Measurements from ENCODE around the gene NAV3.

Gene NAV3

GRCh38 chr12:77995436-77996167 lies 164.9 kb downstream of the NAV3 start:
- DNase-seq, result peak in 1 of 2 experiments; percentile 55

GRCh38 chr12:77996670-77997069 lies 166.0 kb downstream of the NAV3 start:
- peak in 1 of 2 experiments; percentile 12 for DNase-seq

GRCh38 chr12:77998236-77998786 lies 167.6 kb downstream of the NAV3 start:
- no peak for DNase-seq

GRCh38 chr12:77999074-77999715 lies 168.5 kb downstream of the NAV3 start:
- no peak for DNase-seq

- no peak for DNase-seq
These were observed 172.2 kb downstream of the NAV3 start for GRCh38 chr12:78002878-78003277.

GRCh38 chr12:78004249-78005093 lies 173.8 kb downstream of the NAV3 start:
- no peak for DNase-seq

- DNase-seq, result no peak
These were observed 174.4 kb downstream of the NAV3 start for GRCh38 chr12:78005094-78005492.

GRCh38 chr12:78007173-78007572 lies 176.5 kb downstream of the NAV3 start:
- no peak for DNase-seq

- DNase-seq, result no peak
These were observed 178.3 kb downstream of the NAV3 start for GRCh38 chr12:78009031-78009430.

- DNase-seq, result no peak
These were observed 187.6 kb downstream of the NAV3 start for GRCh38 chr12:78018171-78018910.

GRCh38 chr12:78018939-78019338 lies 188.2 kb downstream of the NAV3 start:
- DNase-seq, result no peak

- no peak for DNase-seq
These were observed 197.7 kb downstream of the NAV3 start for GRCh38 chr12:78028426-78028825.

GRCh38 chr12:78034025-78034424 lies 203.3 kb downstream of the NAV3 start:
- no peak for DNase-seq

- no peak for DNase-seq
These were observed 205.4 kb downstream of the NAV3 start for GRCh38 chr12:78035901-78036606.

GRCh38 chr12:78036874-78037273 lies 206.2 kb downstream of the NAV3 start:
- no peak for DNase-seq

- DNase-seq, result no peak
These were observed 207.0 kb downstream of the NAV3 start for GRCh38 chr12:78037707-78038106.

GRCh38 chr12:78038541-78038940 lies 207.8 kb downstream of the NAV3 start:
- no peak for DNase-seq

- DNase-seq, result no peak
These were observed 208.3 kb downstream of the NAV3 start for GRCh38 chr12:78038986-78039385.

GRCh38 chr12:78040111-78040510 lies 209.4 kb downstream of the NAV3 start:
- no peak for DNase-seq

- DNase-seq, result no peak
These were observed 220.1 kb downstream of the NAV3 start for GRCh38 chr12:78050790-78051189.

GRCh38 chr12:78055545-78055944 lies 224.9 kb downstream of the NAV3 start:
- DNase-seq, result no peak

GRCh38 chr12:78057075-78057474 lies 226.4 kb downstream of the NAV3 start:
- no peak for DNase-seq

Data from SW 1271 (cell line).